Mesenchymal stem cell (in vitro differentiated cells and primary cell): Measurements from ENCODE around the gene WFDC1.
A peak's percentile ranks its signal among the peaks of the same experiment; 100 is the strongest.

ENCODE experiments used
- DNase-seq: peaks from one replicate; pipeline ENCODE4 v3.0.0-alpha.2; 2013
- H2AFZ ChIP-seq: one replicate; pipeline ENCODE4 v1.6.1; 2013; ENCODE audit warnings: low read depth, mild to moderate bottlenecking, control low read depth, inconsistent platforms, low read length, moderate library complexity
- H2AK5ac ChIP-seq: 2 replicates; pipeline ENCODE4 v1.6.1; 2013; ENCODE audit warnings: low read length, moderate library complexity, mild to moderate bottlenecking, inconsistent platforms; ENCODE audit not compliant: severe bottlenecking
- H2BK120ac ChIP-seq: one replicate; pipeline ENCODE4 v1.6.1; 2013; ENCODE audit warnings: low read depth, mild to moderate bottlenecking, inconsistent platforms, low read length, moderate library complexity
- H2BK12ac ChIP-seq, 2 experiments: one replicate each; pipeline ENCODE4 v1.6.1; 2013; ENCODE audit warnings: inconsistent platforms in 2 of 2, low read length in 2 of 2, mild to moderate bottlenecking in 2 of 2, moderate library complexity in 2 of 2, control low read depth in 1 of 2
- H2BK15ac ChIP-seq: one replicate; pipeline ENCODE4 v1.6.1; 2013; ENCODE audit warnings: mild to moderate bottlenecking, low read depth, inconsistent platforms; ENCODE audit not compliant: poor library complexity, severe bottlenecking
- H2BK5ac ChIP-seq: 2 replicates; pipeline ENCODE4 v1.6.1; 2013; ENCODE audit warnings: low read depth, mild to moderate bottlenecking, low read length, control low read depth, inconsistent platforms; ENCODE audit not compliant: poor library complexity, severe bottlenecking
- H3K14ac ChIP-seq, 2 experiments: one replicate each; pipeline ENCODE4 v1.6.1; 2013; ENCODE audit warnings: inconsistent platforms in 2 of 2, low read length in 2 of 2, control low read depth in 1 of 2, mild to moderate bottlenecking in 1 of 2, moderate library complexity in 1 of 2
- H3K18ac ChIP-seq, 2 experiments: one replicate each; pipeline ENCODE4 v1.6.1; 2013; ENCODE audit warnings: inconsistent platforms in 2 of 2, low read length in 2 of 2, control low read depth in 1 of 2, low read depth in 1 of 2, mild to moderate bottlenecking in 1 of 2
- H3K23ac ChIP-seq, 2 experiments: one replicate each; pipeline ENCODE4 v1.6.1; 2013; ENCODE audit warnings: inconsistent platforms in 2 of 2, low read length in 2 of 2, mild to moderate bottlenecking in 2 of 2, moderate library complexity in 2 of 2, control low read depth in 1 of 2
- H3K27ac ChIP-seq: 2 replicates; pipeline ENCODE4 v1.5.1; 2013; ENCODE audit warnings: mild to moderate bottlenecking, moderate library complexity, low read length, control low read depth, inconsistent platforms; ENCODE audit not compliant: poor library complexity, severe bottlenecking
- H3K27me3 ChIP-seq, 2 experiments: 2 replicates each; pipeline versions ENCODE4 v1.6.1 to v1.7.0; 2013; ENCODE audit warnings: low read length in 2 of 2, mild to moderate bottlenecking in 2 of 2, moderate library complexity in 2 of 2, control low read depth in 1 of 2, inconsistent platforms in 1 of 2; ENCODE audit not compliant: control insufficient read depth in 1 of 2, insufficient read depth in 1 of 2
- H3K36me3 ChIP-seq, 2 experiments: 2 replicates each; pipeline versions ENCODE4 v1.6.1 to v1.7.0; 2013; ENCODE audit warnings: low read length in 2 of 2, control low read depth in 1 of 2, inconsistent platforms in 1 of 2, low read depth in 1 of 2, mild to moderate bottlenecking in 1 of 2; ENCODE audit not compliant: insufficient read depth in 2 of 2, control insufficient read depth in 1 of 2
- H3K4ac ChIP-seq, 2 experiments: one replicate each; pipeline ENCODE4 v1.6.1; 2013; ENCODE audit warnings: inconsistent platforms in 2 of 2, low read length in 2 of 2, mild to moderate bottlenecking in 2 of 2, moderate library complexity in 2 of 2, control low read depth in 1 of 2, low read depth in 1 of 2
- H3K4me1 ChIP-seq: 2 replicates; pipeline ENCODE4 v1.6.1; 2013; ENCODE audit warnings: low read depth, low read length, control low read depth; ENCODE audit not compliant: control insufficient read depth, insufficient read depth
- H3K4me2 ChIP-seq: 2 replicates; pipeline ENCODE4 v1.6.1; 2013; ENCODE audit warnings: low read length, mild to moderate bottlenecking, inconsistent platforms; ENCODE audit not compliant: poor library complexity, severe bottlenecking
- H3K4me3 ChIP-seq, 2 experiments: 2 replicates each; pipeline versions ENCODE4 v1.5.1 to v1.7.0; 2013; ENCODE audit warnings: low read length in 2 of 2, mild to moderate bottlenecking in 2 of 2, control low read depth in 1 of 2, low read depth in 1 of 2; ENCODE audit not compliant: insufficient read depth in 1 of 2
- H3K79me1 ChIP-seq: replicated peaks from 2 replicates; pipeline ENCODE4 v1.6.1; 2013; ENCODE audit warnings: mild to moderate bottlenecking, control low read depth, low read length, inconsistent platforms; ENCODE audit not compliant: poor library complexity, severe bottlenecking
- H3K9ac ChIP-seq: 2 replicates; pipeline ENCODE4 v1.7.0; 2013; ENCODE audit warnings: mild to moderate bottlenecking, low read length, moderate library complexity
- H3K9me3 ChIP-seq: 2 replicates; pipeline ENCODE4 v1.7.0; 2013; ENCODE audit warnings: mild to moderate bottlenecking, low read length; ENCODE audit not compliant: control insufficient read depth
- H4K8ac ChIP-seq: one replicate; pipeline ENCODE4 v1.6.1; 2013; ENCODE audit warnings: inconsistent platforms, mild to moderate bottlenecking, low read length, moderate library complexity
- H4K91ac ChIP-seq: one replicate; pipeline ENCODE4 v1.6.1; 2013; ENCODE audit warnings: mild to moderate bottlenecking, low read length, inconsistent platforms
- WGBS: methylation state at CpG from one replicate; pipeline ENCODE4 v1.1.7; 2013; ENCODE audit warnings: mixed read lengths; 5-methylcytosine and 5-hydroxymethylcytosine counted together

The WFDC1 gene

GRCh38 chr16:84366208-84366607 is 71.5 kb downstream of the WFDC1 start:
- Histone ChIP-seq H3K4ac (no peak overlapping the region), H2AK5ac (no peak overlapping the region), H3K18ac (no peak overlapping the region), H3K79me1 (no peaks in the 10 kb centered on the region), H2AFZ (no peak overlapping the region), H3K27me3 (peaks cover 62 to 73% of the 10 kb centered on the region in 2 experiments), H3K27ac (no peak overlapping the region), H3K9me3 (no peaks in the 10 kb centered on the region), H3K4me2 (no peak overlapping the region), H2BK15ac (no peak overlapping the region), H4K91ac (no peak overlapping the region), H3K23ac (no peak overlapping the region), H3K4me3 (no peak overlapping the region), H2BK12ac (no peak overlapping the region), H2BK120ac (no peak overlapping the region), H2BK5ac (no peak overlapping the region), H4K8ac (no peak overlapping the region), H3K4me1 (peaks cover 10% of the 10 kb centered on the region), H3K9ac (no peak overlapping the region), H3K14ac (no peak overlapping the region), H3K36me3 (no peaks in the 10 kb centered on the region)
- DNase-seq: no peak
- 85% methylated on average over 9 of the region's 9 CpGs for WGBS

GRCh38 chr16:84367297-84367680 is 72.6 kb downstream of the WFDC1 start:
- Histone ChIP-seq H3K4me2 (no peak overlapping the region), H3K18ac (no peak overlapping the region), H3K9ac (no peak overlapping the region), H3K27ac (no peak overlapping the region), H2AFZ (no peak overlapping the region), H2BK5ac (no peak overlapping the region), H4K91ac (no peak overlapping the region), H2BK12ac (no peak overlapping the region), H3K4me1 (peaks cover 8% of the 10 kb centered on the region), H2AK5ac (no peak overlapping the region), H2BK15ac (no peak overlapping the region), H2BK120ac (no peak overlapping the region), H3K79me1 (no peaks in the 10 kb centered on the region), H4K8ac (no peak overlapping the region), H3K36me3 (no peaks in the 10 kb centered on the region), H3K27me3 (peaks cover 68 to 82% of the 10 kb centered on the region in 2 experiments), H3K14ac (no peak overlapping the region), H3K23ac (no peak overlapping the region), H3K9me3 (no peaks in the 10 kb centered on the region), H3K4me3 (no peak overlapping the region), H3K4ac (no peak overlapping the region)
- no peak for DNase-seq
- 78% methylated on average over 9 of the region's 9 CpGs for WGBS

GRCh38 chr16:84367750-84368307 is 73.2 kb downstream of the WFDC1 start:
- Histone ChIP-seq H3K4me3 (no peak overlapping the region), H3K27me3 (peaks cover 66 to 77% of the 10 kb centered on the region in 2 experiments), H3K4me1 (peaks cover 6% of the 10 kb centered on the region), H3K36me3 (no peaks in the 10 kb centered on the region), H2AFZ (no peak overlapping the region), H3K14ac (no peak overlapping the region), H2BK12ac (no peak overlapping the region), H3K4ac (no peak overlapping the region), H2BK15ac (no peak overlapping the region), H3K27ac (no peak overlapping the region), H2BK120ac (no peak overlapping the region), H3K9ac (no peak overlapping the region), H4K91ac (no peak overlapping the region), H3K4me2 (no peak overlapping the region), H2AK5ac (no peak overlapping the region), H3K18ac (no peak overlapping the region), H2BK5ac (no peak overlapping the region), H3K23ac (no peak overlapping the region), H3K9me3 (no peaks in the 10 kb centered on the region), H3K79me1 (no peaks in the 10 kb centered on the region), H4K8ac (no peak overlapping the region)
- 47% methylated on average over 26 of the region's 27 CpGs for WGBS
- no peak for DNase-seq

GRCh38 chr16:84368308-84368996 is 73.8 kb downstream of the WFDC1 start, which contains the start of gene ATP2C2:
Gene ATP2C2, plus strand, starts transcription at chr16:84368538. Its CDS starts 78 bp downstream, at chr16:84368616.
- Histone ChIP-seq H3K4ac (no peak within 1 kb of the TSS), H2BK12ac (no peak within 1 kb of the TSS), H3K36me3 (no peaks in the 10 kb centered on the region), H2BK120ac (no peak within 1 kb of the TSS), H3K14ac (no peak within 1 kb of the TSS), H3K4me3 (no peak within 1 kb of the TSS), H2BK15ac (no peak within 1 kb of the TSS), H3K23ac (peak within 1 kb of the TSS in 1 of 2 experiments; percentile 96), H4K91ac (no peak within 1 kb of the TSS), H3K27ac (no peak within 1 kb of the TSS), H3K9ac (no peak within 1 kb of the TSS), H4K8ac (no peak within 1 kb of the TSS), H3K9me3 (no peaks in the 10 kb centered on the region), H2AFZ (no peak within 1 kb of the TSS), H3K18ac (no peak within 1 kb of the TSS), H2BK5ac (no peak within 1 kb of the TSS), H2AK5ac (no peak within 1 kb of the TSS), H3K4me1 (peaks cover 6% of the 10 kb centered on the region), H3K4me2 (peak within 1 kb of the TSS; percentile 31), H3K79me1 (no peaks in the 10 kb centered on the region), H3K27me3 (peaks cover 66 to 76% of the 10 kb centered on the region in 2 experiments)
- DNase-seq: no peak
- WGBS: 2% methylated on average over 65 of the region's 66 CpGs
